ENCODE measurements around the gene DIS3L2.

GRCh38 chr2:232245111-232245510 is 283.6 kb downstream of the DIS3L2 start:
- TF ChIP-seq CTCF (conservative IDR thresholded peaks at IDR 0.05; ENCODE audit: low read length), result no peak
- no peak for TF ChIP-seq EZH2phosphoT487 (IDR thresholded peaks at IDR 0.05; ENCODE audit: borderline replicate concordance, low read depth, low read length)

Data from OCI-LY7 (cell line).